ENCODE measurements around the gene SYTL2. TPM values are rescaled to one million over a fixed set of nuclear protein-coding genes. Genes with fewer than 3 reads are reported as not detected.
"Not testable (repeated sequence)": the region's sequence is repeated elsewhere in the genome, so short reads cannot be mapped to it uniquely, and the experiment has no call there.

SYTL2 gene
- total and polyA plus RNA-seq, 10 donors, result 2.7 to 176 (median 26.5) TPM

GRCh38 chr11:85843929-85844328, 33.0 kb upstream of the SYTL2 start:
- TF ChIP-seq, protein P1, sequence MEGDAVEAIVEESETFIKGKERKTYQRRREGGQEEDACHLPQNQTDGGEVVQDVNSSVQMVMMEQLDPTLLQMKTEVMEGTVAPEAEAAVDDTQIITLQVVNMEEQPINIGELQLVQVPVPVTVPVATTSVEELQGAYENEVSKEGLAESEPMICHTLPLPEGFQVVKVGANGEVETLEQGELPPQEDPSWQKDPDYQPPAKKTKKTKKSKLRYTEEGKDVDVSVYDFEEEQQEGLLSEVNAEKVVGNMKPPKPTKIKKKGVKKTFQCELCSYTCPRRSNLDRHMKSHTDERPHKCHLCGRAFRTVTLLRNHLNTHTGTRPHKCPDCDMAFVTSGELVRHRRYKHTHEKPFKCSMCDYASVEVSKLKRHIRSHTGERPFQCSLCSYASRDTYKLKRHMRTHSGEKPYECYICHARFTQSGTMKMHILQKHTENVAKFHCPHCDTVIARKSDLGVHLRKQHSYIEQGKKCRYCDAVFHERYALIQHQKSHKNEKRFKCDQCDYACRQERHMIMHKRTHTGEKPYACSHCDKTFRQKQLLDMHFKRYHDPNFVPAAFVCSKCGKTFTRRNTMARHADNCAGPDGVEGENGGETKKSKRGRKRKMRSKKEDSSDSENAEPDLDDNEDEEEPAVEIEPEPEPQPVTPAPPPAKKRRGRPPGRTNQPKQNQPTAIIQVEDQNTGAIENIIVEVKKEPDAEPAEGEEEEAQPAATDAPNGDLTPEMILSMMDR (IDR thresholded peaks at IDR 0.05 in 8 of 11, conservative IDR thresholded peaks at IDR 0.05 in 3 of 11), result no peak
- TF ChIP-seq POLR2AphosphoS5 (IDR thresholded peaks at IDR 0.05) (no peak), POLR2A (IDR thresholded peaks at IDR 0.05) (no peak)
- WGBS, 5 donors, result 89 to 96% (median 91%) methylated on average over 3 of the region's 3 CpGs
- intact Hi-C loops (cut with DNase I; ENCODE audit: low total_unique reads), result no loop called here
- no peak for DNase-seq
- H3K27ac ChIP-seq, result no peak overlapping the region
- peaks cover 0 to 6% (median 0%) of the 10 kb centered on the region in 8 donors for H3K9me3 ChIP-seq
- no peaks in the 10 kb centered on the region for H3K27me3 ChIP-seq (replicated peaks in 1 of 7)
- no peak overlapping the region for H3K4me3 ChIP-seq
- no peaks in the 10 kb centered on the region for H3K36me3 ChIP-seq
- H3K4me1 ChIP-seq, result no peaks in the 10 kb centered on the region

- H3K27ac ChIP-seq; H3K9me3 ChIP-seq; DNase-seq; H3K4me3 ChIP-seq; H3K4me1 ChIP-seq; H3K36me3 ChIP-seq; intact Hi-C loops (cut with DNase I; ENCODE audit: low total_unique reads); H3K27me3 ChIP-seq (replicated peaks in 1 of 7): not testable (repeated sequence)
Measured at GRCh38 chr11:85840932-85841331, 30.0 kb upstream of the SYTL2 start.

GRCh38 chr11:85835729-85836128, 24.8 kb upstream of the SYTL2 start:
- TF ChIP-seq POLR2AphosphoS5 (IDR thresholded peaks at IDR 0.05), result no peak
- TF ChIP-seq POLR2A (IDR thresholded peaks at IDR 0.05), result no peak
- TF ChIP-seq, protein P1 (IDR thresholded peaks at IDR 0.05 in 8 of 11, conservative IDR thresholded peaks at IDR 0.05 in 3 of 11), result no peak
- no peak for DNase-seq
- Histone ChIP-seq H3K27me3 (replicated peaks in 1 of 7) (no peaks in the 10 kb centered on the region), H3K9me3 (peaks cover 0 to 13% (median 10%) of the 10 kb centered on the region in 8 donors), H3K27ac (no peak overlapping the region), H3K36me3 (no peaks in the 10 kb centered on the region), H3K4me3 (no peak overlapping the region), H3K4me1 (no peaks in the 10 kb centered on the region)
- 67 to 79% (median 73%) methylated on average over 3 of the region's 3 CpGs for WGBS, 5 donors
- intact Hi-C loops (cut with DNase I; ENCODE audit: low total_unique reads), result no loop called here

DNA sequence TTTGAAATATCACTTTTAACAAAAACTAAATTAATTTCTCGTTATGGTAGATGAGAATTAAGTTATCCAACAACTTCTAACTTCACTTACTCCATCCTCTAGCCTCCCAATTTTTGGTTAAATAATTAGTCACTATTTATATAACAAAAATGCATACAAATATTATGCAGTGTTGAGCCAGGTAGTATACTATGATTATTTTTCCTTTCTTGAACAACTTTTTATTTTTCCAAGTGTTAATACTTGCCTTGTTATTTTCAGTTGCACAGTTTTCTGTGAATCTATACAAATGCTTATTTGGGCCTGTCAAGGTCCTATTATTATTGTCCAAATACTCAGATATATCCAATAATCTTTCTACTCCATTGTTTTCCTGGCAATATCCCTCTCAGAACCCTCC, 24.3 kb upstream of the SYTL2 start:
- WGBS, 5 donors, result 79 to 96% (median 86%) methylated on average over 1 of the region's 1 CpG

More for the DNA sequence above, 24.3 kb upstream of the SYTL2 start:
- intact Hi-C loops (cut with DNase I; ENCODE audit: low total_unique reads), result no loop called here
- Histone ChIP-seq H3K27me3 (replicated peaks in 1 of 7) (no peaks in the 10 kb centered on the region), H3K4me1 (no peaks in the 10 kb centered on the region), H3K9me3 (peaks cover 0 to 13% (median 10%) of the 10 kb centered on the region in 8 donors), H3K27ac (no peak overlapping the region), H3K36me3 (no peaks in the 10 kb centered on the region), H3K4me3 (no peak overlapping the region)
- TF ChIP-seq POLR2AphosphoS5 (IDR thresholded peaks at IDR 0.05), result no peak
- TF ChIP-seq, protein P1 (IDR thresholded peaks at IDR 0.05 in 8 of 11, conservative IDR thresholded peaks at IDR 0.05 in 3 of 11), result no peak
- TF ChIP-seq POLR2A (IDR thresholded peaks at IDR 0.05), result no peak
- DNase-seq, result no peak
